HCT116 (cell line): ENCODE results near the gene BABAM2. TPM values are rescaled to one million over a fixed set of nuclear protein-coding genes. Genes with fewer than 3 reads are reported as not detected.

ENCODE experiments used
- ATAC-seq: fragments of 200-7000 bp; cut with Tn5 transposase; 2 replicates; pipeline ENCODE4 v1.9.1; 2020; ENCODE audit warnings: mild to moderate bottlenecking, moderate library complexity
- BruUV-seq: library from RNA; stranded (reverse); fragments of 400-500 nt; replicated peaks from 2 replicates; lab custom pipeline; 2021; lab: Mats Ljungman, UMichigan
- CTCF ChIA-PET: fragments of 300-600 bp; sonication (Branson Sonifier 250); formaldehyde crosslinking; loops from one replicate; lab custom pipeline; 2021; ENCODE audit warnings: antibody characterized with exemption; lab: Charles Lee
- POLR2A ChIA-PET: fragments of 300-600, 350-600 bp; sonication (Branson Sonifier 250); formaldehyde crosslinking; loops from one replicate; lab custom pipeline; 2021; ENCODE audit warnings: antibody characterized with exemption; lab: Charles Lee
- RAD21 ChIA-PET, 2 experiments: fragments of 300-600 bp; sonication (Branson Sonifier 250); formaldehyde crosslinking; loops; one replicate each; lab custom pipeline; 2023; ENCODE audit warnings: low total read pairs in 2 of 2; ENCODE audit not compliant: uncharacterized antibody in 2 of 2, unreplicated experiment in 2 of 2, low non-redundant PET in 1 of 2; lab: Charles Lee
- DNase-seq: peaks from one replicate; pipeline ENCODE4 v3.0.0-alpha.2; 2010; ENCODE audit warnings: low read depth, low spot score
- H2AFZ ChIP-seq: fragments of 200-600 bp; shearing (Covaris generic), sonication (generic); 2 replicates; pipeline ENCODE4 v1.6.1; 2017; ENCODE audit warnings: low read depth, mixed run types, mixed read lengths, antibody characterized with exemption, low read length; ENCODE audit not compliant: poor library complexity, severe bottlenecking
- H3K27ac ChIP-seq: 2 replicates; pipeline ENCODE4 v1.5.1; 2012; ENCODE audit warnings: low read depth, low read length
- H3K27me3 ChIP-seq: fragments of 200-600 bp; sonication (generic); 2 replicates; pipeline ENCODE4 v1.6.1; 2016; ENCODE audit warnings: mixed run types, low read length, mixed read lengths; ENCODE audit not compliant: insufficient read depth
- H3K36me3 ChIP-seq, 2 experiments: fragments of 200-500 bp in 1 of 2; fragments of 200-600 bp in 1 of 2; sonication (Bioruptor generic) in 1 of 2; sonication (generic) in 1 of 2; 2 replicates each; pipeline versions ENCODE4 v1.5.1 to v1.6.1; 2014 to 2016; ENCODE audit warnings: low read length in 2 of 2, inconsistent platforms in 1 of 2, mixed read lengths in 1 of 2, mixed run types in 1 of 2; ENCODE audit not compliant: insufficient read depth in 2 of 2, control insufficient read depth in 1 of 2
- H3K4me1 ChIP-seq, 2 experiments: fragments of 200-600 bp in 1 of 2; sonication (generic) in 1 of 2; 2 replicates each; pipeline versions ENCODE4 v1.5.1 to v1.6.1; 2012 to 2017; ENCODE audit warnings: low read length in 2 of 2, inconsistent platforms in 1 of 2, mild to moderate bottlenecking in 1 of 2, mixed read lengths in 1 of 2, mixed run types in 1 of 2, moderate library complexity in 1 of 2; ENCODE audit not compliant: insufficient read depth in 2 of 2, control insufficient read depth in 1 of 2
- H3K4me2 ChIP-seq: fragments of 200-600 bp; sonication (generic); 2 replicates; pipeline ENCODE4 v1.6.1; 2017; ENCODE audit warnings: mixed run types, low read length, mixed read lengths
- H3K4me3 ChIP-seq, 2 experiments: fragments of 200-600 bp in 1 of 2; sonication (generic) in 1 of 2; replicated peaks in 1 of 2; 2 replicates each; pipeline ENCODE4 v1.5.1; 2011 to 2016; ENCODE audit warnings: low read length in 2 of 2, control low read depth in 1 of 2, low read depth in 1 of 2, mild to moderate bottlenecking in 1 of 2, mixed read lengths in 1 of 2, mixed run types in 1 of 2
- H3K79me2 ChIP-seq: fragments of 200-600 bp; sonication (generic); 2 replicates; pipeline ENCODE4 v1.6.1; 2017; ENCODE audit warnings: mild to moderate bottlenecking, mixed run types, low read length, moderate library complexity, mixed read lengths; ENCODE audit not compliant: insufficient read depth
- H3K9ac ChIP-seq: fragments of 200-600 bp; sonication (generic); 2 replicates; pipeline ENCODE4 v1.6.1; 2016; ENCODE audit warnings: low read length, mixed read lengths
- H3K9me2 ChIP-seq: fragments of 200-600 bp; sonication (generic), shearing (Covaris generic); 2 replicates; pipeline ENCODE4 v1.6.1; 2017; ENCODE audit warnings: mixed run types, mild to moderate bottlenecking, moderate library complexity; ENCODE audit not compliant: insufficient read depth
- H3K9me3 ChIP-seq, 2 experiments: fragments of 200-500 bp in 1 of 2; fragments of 200-600 bp in 1 of 2; sonication (Bioruptor generic) in 1 of 2; sonication (generic) in 1 of 2; 2 replicates each; pipeline ENCODE4 v1.6.1; 2014 to 2017; ENCODE audit warnings: low read length in 2 of 2, mixed read lengths in 2 of 2, inconsistent platforms in 1 of 2, low read depth in 1 of 2, mild to moderate bottlenecking in 1 of 2, mixed run types in 1 of 2, moderate library complexity in 1 of 2; ENCODE audit not compliant: control insufficient read depth in 1 of 2, insufficient read depth in 1 of 2
- H4K20me1 ChIP-seq: fragments of 200-600 bp; sonication (generic), shearing (Covaris generic); 2 replicates; pipeline ENCODE4 v1.6.1; 2017; ENCODE audit warnings: mixed run types, mild to moderate bottlenecking, moderate library complexity; ENCODE audit not compliant: insufficient read depth
- ATF3 ChIP-seq: IDR thresholded peaks from 2 replicates; pipeline ENCODE4 v1.6.1; 2012
- CBX3 ChIP-seq: IDR thresholded peaks from 2 replicates; pipeline ENCODE4 v1.6.1; 2012; ENCODE audit warnings: low read depth
- CEBPB ChIP-seq: IDR thresholded peaks from 2 replicates; pipeline ENCODE4 v1.6.1; 2012; ENCODE audit warnings: low read depth
- EGR1 ChIP-seq: IDR thresholded peaks from 2 replicates; pipeline ENCODE4 v1.6.1; 2012; ENCODE audit warnings: low read depth
- EZH2 ChIP-seq: fragments of 200-600 bp; sonication (generic); IDR thresholded peaks from 2 replicates; pipeline ENCODE4 v1.6.1; 2017; ENCODE audit warnings: antibody characterized with exemption, mixed run types
- EZH2phosphoT487 ChIP-seq: fragments of 200-600 bp; IDR thresholded peaks from 2 replicates; pipeline ENCODE4 v1.6.1; 2018; ENCODE audit warnings: antibody characterized with exemption, borderline replicate concordance
- FOSL1 ChIP-seq: IDR thresholded peaks from 2 replicates; pipeline ENCODE4 v1.6.1; 2012; ENCODE audit warnings: low read depth
- JUND ChIP-seq: IDR thresholded peaks from 2 replicates; pipeline ENCODE4 v1.6.1; 2012
- REST ChIP-seq: IDR thresholded peaks from 2 replicates; pipeline ENCODE4 v1.6.1; 2012; ENCODE audit warnings: low read depth
- SIN3A ChIP-seq: IDR thresholded peaks from 2 replicates; pipeline ENCODE4 v1.6.1; 2012; ENCODE audit warnings: low read depth
- SRF ChIP-seq: IDR thresholded peaks from 2 replicates; pipeline ENCODE4 v1.6.1; 2012; ENCODE audit warnings: low read depth
- TCF7L2 ChIP-seq: IDR thresholded peaks from 2 replicates; pipeline ENCODE4 v1.7.0; 2011; ENCODE audit warnings: borderline replicate concordance, inconsistent platforms; ENCODE audit not compliant: insufficient read depth, insufficient read length; ENCODE audit errors: extremely low read depth
- ZFX ChIP-seq: fragments of 450-650 bp; IDR thresholded peaks from 2 replicates; pipeline ENCODE4 v1.6.1; 2017
- intact Hi-C: fragments of 100-400 bp; cut with micrococcal nuclease; formaldehyde crosslinking; loops from 2 replicates; pipeline ENCODE4 v1.10.0; 2022
- total RNA-seq: library from RNA; stranded (reverse); gene quantifications from one replicate; pipeline ENCODE4 v1.2.1, GENCODE V29; 2021; ENCODE audit not compliant: unreplicated experiment
- TF ChIP-seq, protein P1 (sequence below), 3 experiments: fragments of 200-600 bp in 1 of 3; sonication (generic) in 1 of 3; IDR thresholded peaks in 2 of 3; conservative IDR thresholded peaks in 1 of 3; 2 replicates each; pipeline ENCODE4 v1.5.1; 2012 to 2017; ENCODE audit warnings: low read depth in 2 of 3, low read length in 2 of 3, antibody characterized with exemption in 1 of 3, borderline replicate concordance in 1 of 3, control low read depth in 1 of 3, mild to moderate bottlenecking in 1 of 3, mixed read lengths in 1 of 3, mixed run types in 1 of 3, moderate library complexity in 1 of 3; ENCODE audit not compliant: insufficient read depth in 1 of 3

BABAM2 gene
- total RNA-seq, 1 experiment from 2014 or later, result 23.8 TPM

GRCh38 chr2:28178946-28179345 is 288.4 kb downstream of the BABAM2 start:
- Histone ChIP-seq H3K4me3 (no peak overlapping the region), H3K4me2 (no peak overlapping the region), H3K9me3 (0 out of 4 replicates have a peak, but pooled peaks cover 0 to 5% of the 10 kb centered on the region in 2 experiments), H3K9ac (no peak overlapping the region), H3K4me1 (no peaks in the 10 kb centered on the region), H4K20me1 (no peaks in the 10 kb centered on the region), H3K79me2 (no peaks in the 10 kb centered on the region), H3K36me3 (no peaks in the 10 kb centered on the region), H3K9me2 (no peaks in the 10 kb centered on the region), H3K27ac (no peak overlapping the region), H2AFZ (no peak overlapping the region), H3K27me3 (no peaks in the 10 kb centered on the region)
- intact Hi-C loops, result no loop called here
- POLR2A ChIA-PET, result no interaction called here
- no TSS peak for BruUV-seq
- no peak for TF ChIP-seq TCF7L2
- TF ChIP-seq EGR1, result no peak
- no peak for TF ChIP-seq ATF3
- TF ChIP-seq FOSL1, result no peak
- TF ChIP-seq, protein P1, sequence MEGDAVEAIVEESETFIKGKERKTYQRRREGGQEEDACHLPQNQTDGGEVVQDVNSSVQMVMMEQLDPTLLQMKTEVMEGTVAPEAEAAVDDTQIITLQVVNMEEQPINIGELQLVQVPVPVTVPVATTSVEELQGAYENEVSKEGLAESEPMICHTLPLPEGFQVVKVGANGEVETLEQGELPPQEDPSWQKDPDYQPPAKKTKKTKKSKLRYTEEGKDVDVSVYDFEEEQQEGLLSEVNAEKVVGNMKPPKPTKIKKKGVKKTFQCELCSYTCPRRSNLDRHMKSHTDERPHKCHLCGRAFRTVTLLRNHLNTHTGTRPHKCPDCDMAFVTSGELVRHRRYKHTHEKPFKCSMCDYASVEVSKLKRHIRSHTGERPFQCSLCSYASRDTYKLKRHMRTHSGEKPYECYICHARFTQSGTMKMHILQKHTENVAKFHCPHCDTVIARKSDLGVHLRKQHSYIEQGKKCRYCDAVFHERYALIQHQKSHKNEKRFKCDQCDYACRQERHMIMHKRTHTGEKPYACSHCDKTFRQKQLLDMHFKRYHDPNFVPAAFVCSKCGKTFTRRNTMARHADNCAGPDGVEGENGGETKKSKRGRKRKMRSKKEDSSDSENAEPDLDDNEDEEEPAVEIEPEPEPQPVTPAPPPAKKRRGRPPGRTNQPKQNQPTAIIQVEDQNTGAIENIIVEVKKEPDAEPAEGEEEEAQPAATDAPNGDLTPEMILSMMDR (IDR thresholded peaks at IDR 0.05 in 2 of 3, conservative IDR thresholded peaks at IDR 0.05 in 1 of 3; ENCODE audit: borderline replicate concordance in 1 of 3, insufficient read depth in 1 of 3, low read depth in 2 of 3, low read length in 2 of 3), result no peak
- no peak for TF ChIP-seq SRF
- TF ChIP-seq EZH2, result no peak
- no peak for TF ChIP-seq SIN3A
- CTCF ChIA-PET, result no interaction called here
- ATAC-seq, result no peak
- DNase-seq, result no peak
- RAD21 ChIA-PET, result no interaction called here

DNA sequence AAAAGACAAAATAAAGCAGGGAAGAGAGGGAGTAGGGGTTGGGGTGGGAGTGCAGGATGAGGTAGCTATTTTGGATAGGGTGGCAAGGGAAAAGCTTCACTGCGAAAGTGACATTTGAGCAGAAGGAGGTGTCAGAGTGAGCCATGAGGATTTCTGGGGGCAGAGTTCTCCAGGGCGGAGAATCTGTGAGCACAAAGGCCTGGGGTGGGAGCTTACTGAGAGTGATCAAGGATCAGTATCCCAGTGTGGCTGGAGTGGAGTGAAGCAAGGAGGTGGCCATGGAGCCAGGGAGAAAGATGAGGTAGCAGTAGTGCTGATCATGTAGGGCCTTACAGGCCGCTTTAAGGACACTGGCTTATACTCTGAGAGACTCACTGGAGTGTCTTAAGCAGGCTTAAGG is 291.3 kb downstream of the BABAM2 start:
- H3K4me1 ChIP-seq, result no peaks in the 10 kb centered on the region
- H3K36me3 ChIP-seq, result no peaks in the 10 kb centered on the region
- no peak overlapping the region for H3K4me3 ChIP-seq
- CTCF ChIA-PET, result no interaction called here
- RAD21 ChIA-PET, result no interaction called here
- no peak overlapping the region for H3K27ac ChIP-seq
- no TSS peak for BruUV-seq
- H3K9ac ChIP-seq, result no peak overlapping the region
- no peaks in the 10 kb centered on the region for H3K9me2 ChIP-seq
- no peaks in the 10 kb centered on the region for H3K79me2 ChIP-seq
- DNase-seq (no peak), ATAC-seq (no peak)
- H3K4me2 ChIP-seq, result no peak overlapping the region
- H2AFZ ChIP-seq, result no peak overlapping the region
- 0 out of 4 replicates have a peak, but pooled peaks cover 0 to 4% of the 10 kb centered on the region in 2 experiments for H3K9me3 ChIP-seq
- no peaks in the 10 kb centered on the region for H3K27me3 ChIP-seq
- intact Hi-C loops, result no loop called here
- POLR2A ChIA-PET, result no interaction called here
- no peaks in the 10 kb centered on the region for H4K20me1 ChIP-seq
- TF ChIP-seq TCF7L2, result no peak
- no peak for TF ChIP-seq CBX3
- no peak for TF ChIP-seq REST
- no peak for TF ChIP-seq CEBPB
- TF ChIP-seq ZFX, result no peak
- no peak for TF ChIP-seq SIN3A
- no peak for TF ChIP-seq JUND
- no peak for TF ChIP-seq EZH2phosphoT487
